ENCODE measurements around the gene BORCS5. TPM values are rescaled to one million over a fixed set of nuclear protein-coding genes. Genes with fewer than 3 reads are reported as not detected.

BORCS5 gene
- total and polyA plus RNA-seq, 2 of the 8 experiments (the other 6 are each of a cell fraction or from before 2014, with no cell fraction given) = 8.3 to 17.4 TPM

- TF ChIP-seq CTCF (IDR thresholded peaks at IDR 0.05; ENCODE audit: control extremely low read depth in 1 of 3, insufficient read depth in 1 of 3, low read depth in 1 of 3, low read length in 3 of 3) = no peak
- TF ChIP-seq FOSL1 (IDR thresholded peaks at IDR 0.05; ENCODE audit: insufficient read depth, low read depth, low read length) = no peak
- no peak for TF ChIP-seq JUND (IDR thresholded peaks at IDR 0.05; ENCODE audit: low read length)
- TF ChIP-seq SP4 (IDR thresholded peaks at IDR 0.05; ENCODE audit: low read length) = no peak
- TF ChIP-seq BCL11A (IDR thresholded peaks at IDR 0.05; ENCODE audit: low read depth in 2 of 2, low read length in 2 of 2) = no peak
- TF ChIP-seq KDM4A (IDR thresholded peaks at IDR 0.05; ENCODE audit: low read depth, low read length, severe bottlenecking) = no peak
- TF ChIP-seq HDAC6 (IDR thresholded peaks at IDR 0.05; ENCODE audit: low read depth, low read length) = no peak
Observed at GRCh38 chr12:12357719-12358461, 1.0 kb downstream of the BORCS5 start (continued).
